Measurements from ENCODE around the gene HSPA12B. TPM values are rescaled to one million over a fixed set of nuclear protein-coding genes. Genes with fewer than 3 reads are reported as not detected.

Gene HSPA12B
- total and polyA plus RNA-seq, 2 of the 13 experiments (the other 11 are each of a cell fraction or from before 2014, with no cell fraction given): 0.01 TPM; not detected in 1

DNA sequence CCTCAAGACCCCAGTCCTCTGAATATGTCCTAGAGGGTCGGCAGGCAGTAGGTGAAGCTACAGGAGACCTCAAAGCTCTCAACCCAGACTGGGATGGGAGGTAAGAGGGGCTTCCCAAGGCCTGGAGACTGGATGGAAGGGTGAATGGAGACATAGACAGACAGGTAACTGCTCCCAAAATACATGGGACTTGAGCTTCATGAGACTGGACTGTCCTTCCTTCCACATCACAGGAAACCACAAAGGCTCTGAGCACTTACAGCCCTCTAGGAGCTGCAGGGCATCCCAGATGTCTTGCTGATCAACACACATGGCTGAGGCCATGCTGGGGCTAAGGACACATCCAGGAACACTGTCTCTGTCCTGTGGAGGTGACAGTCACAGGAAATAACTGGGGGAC, 11.6 kb downstream of the HSPA12B start:
- FAIRE-seq (no peak), DNase-seq (ENCODE audit: low spot score) (no peak), ATAC-seq (no peak)
- in situ Hi-C loops (cut with HindIII; ENCODE audit: extremely low pct_ligation_motif_present, low pct_unique_long_range_greater_than_20kb): no loop called here
- TF ChIP-seq, protein P1, sequence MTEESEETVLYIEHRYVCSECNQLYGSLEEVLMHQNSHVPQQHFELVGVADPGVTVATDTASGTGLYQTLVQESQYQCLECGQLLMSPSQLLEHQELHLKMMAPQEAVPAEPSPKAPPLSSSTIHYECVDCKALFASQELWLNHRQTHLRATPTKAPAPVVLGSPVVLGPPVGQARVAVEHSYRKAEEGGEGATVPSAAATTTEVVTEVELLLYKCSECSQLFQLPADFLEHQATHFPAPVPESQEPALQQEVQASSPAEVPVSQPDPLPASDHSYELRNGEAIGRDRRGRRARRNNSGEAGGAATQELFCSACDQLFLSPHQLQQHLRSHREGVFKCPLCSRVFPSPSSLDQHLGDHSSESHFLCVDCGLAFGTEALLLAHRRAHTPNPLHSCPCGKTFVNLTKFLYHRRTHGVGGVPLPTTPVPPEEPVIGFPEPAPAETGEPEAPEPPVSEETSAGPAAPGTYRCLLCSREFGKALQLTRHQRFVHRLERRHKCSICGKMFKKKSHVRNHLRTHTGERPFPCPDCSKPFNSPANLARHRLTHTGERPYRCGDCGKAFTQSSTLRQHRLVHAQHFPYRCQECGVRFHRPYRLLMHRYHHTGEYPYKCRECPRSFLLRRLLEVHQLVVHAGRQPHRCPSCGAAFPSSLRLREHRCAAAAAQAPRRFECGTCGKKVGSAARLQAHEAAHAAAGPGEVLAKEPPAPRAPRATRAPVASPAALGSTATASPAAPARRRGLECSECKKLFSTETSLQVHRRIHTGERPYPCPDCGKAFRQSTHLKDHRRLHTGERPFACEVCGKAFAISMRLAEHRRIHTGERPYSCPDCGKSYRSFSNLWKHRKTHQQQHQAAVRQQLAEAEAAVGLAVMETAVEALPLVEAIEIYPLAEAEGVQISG (CRISPR knock-in tag; IDR thresholded peaks at IDR 0.05): no peak
- TF ChIP-seq ZFAT (CRISPR knock-in tag; conservative IDR thresholded peaks at IDR 0.05) (no peak), SIN3A (IDR thresholded peaks at IDR 0.05; ENCODE audit: borderline replicate concordance, low read depth, low read length) (no peak), ZNF629 (CRISPR knock-in tag; conservative IDR thresholded peaks at IDR 0.05) (no peak), NFIB (CRISPR knock-in tag; IDR thresholded peaks at IDR 0.05; ENCODE audit: borderline replicate concordance) (0 out of 2 replicates have a peak, but pooled peaks have one; percentile 37), PAWR (CRISPR knock-in tag; IDR thresholded peaks at IDR 0.05; ENCODE audit: borderline replicate concordance) (no peak), ZNF619 (CRISPR knock-in tag; IDR thresholded peaks at IDR 0.05) (no peak), ELF3 (CRISPR knock-in tag; IDR thresholded peaks at IDR 0.05) (no peak), ZNF496 (CRISPR knock-in tag; IDR thresholded peaks at IDR 0.05; ENCODE audit: insufficient replicate concordance) (no peak), ZNF354B (CRISPR knock-in tag; IDR thresholded peaks at IDR 0.05) (0 out of 2 replicates have a peak, but pooled peaks have one; percentile 53), PRMT3 (CRISPR knock-in tag; IDR thresholded peaks at IDR 0.05; ENCODE audit: borderline replicate concordance, low read depth) (no peak), STAT5B (CRISPR knock-in tag; IDR thresholded peaks at IDR 0.05) (no peak)
- TF ChIP-seq, protein P2, sequence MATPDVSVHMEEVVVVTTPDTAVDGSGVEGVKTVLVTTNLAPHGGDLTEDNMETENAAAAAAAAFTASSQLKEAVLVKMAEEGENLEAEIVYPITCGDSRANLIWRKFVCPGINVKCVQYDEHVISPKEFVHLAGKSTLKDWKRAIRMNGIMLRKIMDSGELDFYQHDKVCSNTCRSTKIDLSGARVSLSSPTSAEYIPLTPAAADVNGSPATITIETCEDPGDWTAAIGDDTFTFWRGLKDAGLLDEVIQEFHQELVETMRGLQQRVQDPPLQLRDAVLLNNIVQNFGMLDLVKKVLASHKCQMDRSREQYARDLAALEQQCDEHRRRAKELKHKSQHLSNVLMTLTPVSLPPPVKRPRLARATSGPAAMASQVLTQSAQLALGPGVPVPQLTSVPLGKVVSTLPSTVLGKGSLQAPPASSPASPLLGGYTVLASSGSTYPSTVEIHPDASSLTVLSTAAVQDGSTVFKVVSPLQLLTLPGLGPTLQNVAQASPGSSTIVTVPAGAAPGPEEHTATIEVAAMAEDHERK (CRISPR knock-in tag; IDR thresholded peaks at IDR 0.05; ENCODE audit: low read depth): no peak
- TF ChIP-seq, protein P3, sequence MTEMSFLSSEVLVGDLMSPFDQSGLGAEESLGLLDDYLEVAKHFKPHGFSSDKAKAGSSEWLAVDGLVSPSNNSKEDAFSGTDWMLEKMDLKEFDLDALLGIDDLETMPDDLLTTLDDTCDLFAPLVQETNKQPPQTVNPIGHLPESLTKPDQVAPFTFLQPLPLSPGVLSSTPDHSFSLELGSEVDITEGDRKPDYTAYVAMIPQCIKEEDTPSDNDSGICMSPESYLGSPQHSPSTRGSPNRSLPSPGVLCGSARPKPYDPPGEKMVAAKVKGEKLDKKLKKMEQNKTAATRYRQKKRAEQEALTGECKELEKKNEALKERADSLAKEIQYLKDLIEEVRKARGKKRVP (CRISPR knock-in tag; IDR thresholded peaks at IDR 0.05): no peak
- Histone ChIP-seq H3K36me3 (replicated peaks in 1 of 2; ENCODE audit: control insufficient read depth in 1 of 2, insufficient read depth in 2 of 2, low read length in 2 of 2) (no peaks in the 10 kb centered on the region), H3K9me3 (ENCODE audit: low read length) (no peaks in the 10 kb centered on the region), H4K20me1 (ENCODE audit: insufficient read depth, low read length) (no peaks in the 10 kb centered on the region), H3K79me2 (ENCODE audit: insufficient read depth, low read length) (no peaks in the 10 kb centered on the region), H3K4me1 (ENCODE audit: insufficient read depth, low read length) (peaks cover 62% of the 10 kb centered on the region), H3K9ac (ENCODE audit: insufficient read depth, low read depth, low read length) (no peak overlapping the region), H3K4me2 (ENCODE audit: low read depth, low read length) (no peak overlapping the region; the same call in 1 of the 2 replicates), H3K4me3 (replicated peaks in 1 of 3; ENCODE audit: insufficient read depth in 1 of 3, low read depth in 2 of 3, low read length in 3 of 3) (no peak overlapping the region), H2AFZ (ENCODE audit: low read length) (no peak overlapping the region), H3K27ac (ENCODE audit: extremely low read length, insufficient read depth, low read length) (no peak overlapping the region), H3K27me3 (ENCODE audit: control insufficient read depth in 1 of 2, insufficient read depth in 2 of 2, low read length in 2 of 2) (peaks cover 12 to 47% of the 10 kb centered on the region in 2 experiments; a peak in 4 of 5 replicates)
- WGBS (ENCODE audit: low lambda C conversion rate): 0% methylated on average over 1 of the region's 1 CpG
- POLR2A ChIA-PET: interaction anchor here (1.1 kb wide), 1 partner anchor 25 kb away, joined by 3 read pairs; no protein-coding TSS in a partner anchor
- intact Hi-C loops (cut with micrococcal nuclease; ENCODE audit: unreplicated experiment): no loop called here
- CTCF ChIA-PET (ENCODE audit: low intra/inter-chr PET ratio, low total read pairs): no interaction called here
- BruUV-seq (replicated peaks): no TSS peak

Data from HepG2 (cell line).